Hepatocyte (in vitro differentiated cells): Measurements from ENCODE around the gene ITPKB.

ENCODE experiments used
- EZH2 ChIP-seq: fragments of 200-600 bp; sonication (generic); IDR thresholded peaks from 2 replicates; pipeline ENCODE4 v1.6.1; 2016; ENCODE audit warnings: antibody characterized with exemption, mild to moderate bottlenecking, borderline replicate concordance
- EZH2phosphoT487 ChIP-seq: fragments of 200-600 bp; sonication (generic); IDR thresholded peaks from one replicate; pipeline ENCODE4 v1.6.1; 2018; ENCODE audit warnings: antibody characterized with exemption, mild to moderate bottlenecking, low read depth, moderate library complexity; ENCODE audit not compliant: unreplicated experiment, severe bottlenecking
- TF ChIP-seq, protein P1 (sequence below): fragments of 200-600 bp; sonication (generic); IDR thresholded peaks from 2 replicates; pipeline ENCODE4 v1.5.1; 2016; ENCODE audit warnings: antibody characterized with exemption, mild to moderate bottlenecking; ENCODE audit not compliant: poor library complexity

DNA sequence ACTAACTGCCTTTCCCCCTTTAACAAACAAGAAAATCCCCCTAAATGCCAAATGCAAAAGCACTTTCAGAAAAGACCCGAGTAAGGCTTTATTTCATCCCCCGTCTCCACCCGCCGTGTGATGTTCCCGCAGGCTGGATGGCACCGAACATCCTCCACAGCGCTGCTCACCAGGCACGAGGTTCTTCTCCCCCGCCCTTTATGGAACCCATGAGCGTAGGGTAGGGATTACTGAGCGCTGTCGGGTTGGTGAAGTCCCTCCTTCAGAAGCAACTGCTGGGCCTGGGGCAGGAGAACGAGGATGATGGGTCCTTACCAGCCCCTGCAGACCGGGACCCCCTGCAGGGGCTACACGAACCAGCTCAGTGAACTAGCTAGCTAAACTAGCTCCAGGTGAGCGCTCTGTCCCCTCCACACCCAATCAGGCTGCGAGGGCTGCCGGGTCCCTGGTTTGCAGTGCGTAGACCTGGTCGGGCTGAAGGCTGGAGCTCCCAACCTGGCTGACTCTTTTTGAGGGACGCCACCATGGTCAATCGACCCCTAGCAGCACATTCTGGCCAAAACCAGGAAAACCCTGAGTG, 80.4 kb downstream of the ITPKB start:
- TF ChIP-seq, protein P1, sequence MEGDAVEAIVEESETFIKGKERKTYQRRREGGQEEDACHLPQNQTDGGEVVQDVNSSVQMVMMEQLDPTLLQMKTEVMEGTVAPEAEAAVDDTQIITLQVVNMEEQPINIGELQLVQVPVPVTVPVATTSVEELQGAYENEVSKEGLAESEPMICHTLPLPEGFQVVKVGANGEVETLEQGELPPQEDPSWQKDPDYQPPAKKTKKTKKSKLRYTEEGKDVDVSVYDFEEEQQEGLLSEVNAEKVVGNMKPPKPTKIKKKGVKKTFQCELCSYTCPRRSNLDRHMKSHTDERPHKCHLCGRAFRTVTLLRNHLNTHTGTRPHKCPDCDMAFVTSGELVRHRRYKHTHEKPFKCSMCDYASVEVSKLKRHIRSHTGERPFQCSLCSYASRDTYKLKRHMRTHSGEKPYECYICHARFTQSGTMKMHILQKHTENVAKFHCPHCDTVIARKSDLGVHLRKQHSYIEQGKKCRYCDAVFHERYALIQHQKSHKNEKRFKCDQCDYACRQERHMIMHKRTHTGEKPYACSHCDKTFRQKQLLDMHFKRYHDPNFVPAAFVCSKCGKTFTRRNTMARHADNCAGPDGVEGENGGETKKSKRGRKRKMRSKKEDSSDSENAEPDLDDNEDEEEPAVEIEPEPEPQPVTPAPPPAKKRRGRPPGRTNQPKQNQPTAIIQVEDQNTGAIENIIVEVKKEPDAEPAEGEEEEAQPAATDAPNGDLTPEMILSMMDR, result no peak
- TF ChIP-seq EZH2 (no peak), EZH2phosphoT487 (no peak)
